ENCODE data around the gene LMBR1. TPM values are rescaled to one million over a fixed set of nuclear protein-coding genes. Genes with fewer than 3 reads are reported as not detected.

Gene LMBR1
- total and polyA plus RNA-seq, 2 of the 13 experiments (the other 11 are each of a cell fraction or from before 2014, with no cell fraction given): 20.9 to 39.6 TPM

DNA sequence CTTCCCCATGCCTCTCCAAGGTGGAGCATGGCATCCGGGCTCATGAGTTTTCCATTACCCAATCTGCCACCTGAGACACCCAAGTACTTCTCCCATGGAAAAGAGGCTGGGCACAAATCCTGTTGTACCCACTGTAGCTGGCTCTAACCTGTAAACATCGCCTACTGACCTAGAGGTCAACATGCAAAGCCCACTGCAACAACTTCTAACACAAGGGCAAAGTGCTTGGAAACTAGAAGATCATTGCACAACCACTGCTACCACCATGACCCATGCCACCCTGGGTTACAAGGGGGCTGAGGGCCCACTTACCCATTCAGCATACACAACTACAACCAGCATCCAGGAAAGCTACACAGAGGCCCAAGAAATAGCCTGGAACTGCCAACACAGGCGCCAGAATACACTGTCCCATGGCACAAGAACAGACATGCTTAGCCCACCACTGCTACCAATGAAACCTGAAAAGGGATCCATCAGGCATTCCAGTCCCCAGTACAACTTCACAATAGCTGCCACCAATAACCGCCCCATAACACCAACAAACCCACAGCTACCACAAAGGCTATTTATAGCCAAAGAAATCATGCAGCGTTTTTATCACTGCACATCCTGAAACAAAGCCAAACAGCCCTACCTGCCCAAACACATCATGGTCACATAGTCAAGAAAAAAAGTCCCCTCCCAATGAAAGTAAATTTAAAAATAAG lies 189.1 kb downstream of the LMBR1 start (continued):
- TF ChIP-seq, protein P1, sequence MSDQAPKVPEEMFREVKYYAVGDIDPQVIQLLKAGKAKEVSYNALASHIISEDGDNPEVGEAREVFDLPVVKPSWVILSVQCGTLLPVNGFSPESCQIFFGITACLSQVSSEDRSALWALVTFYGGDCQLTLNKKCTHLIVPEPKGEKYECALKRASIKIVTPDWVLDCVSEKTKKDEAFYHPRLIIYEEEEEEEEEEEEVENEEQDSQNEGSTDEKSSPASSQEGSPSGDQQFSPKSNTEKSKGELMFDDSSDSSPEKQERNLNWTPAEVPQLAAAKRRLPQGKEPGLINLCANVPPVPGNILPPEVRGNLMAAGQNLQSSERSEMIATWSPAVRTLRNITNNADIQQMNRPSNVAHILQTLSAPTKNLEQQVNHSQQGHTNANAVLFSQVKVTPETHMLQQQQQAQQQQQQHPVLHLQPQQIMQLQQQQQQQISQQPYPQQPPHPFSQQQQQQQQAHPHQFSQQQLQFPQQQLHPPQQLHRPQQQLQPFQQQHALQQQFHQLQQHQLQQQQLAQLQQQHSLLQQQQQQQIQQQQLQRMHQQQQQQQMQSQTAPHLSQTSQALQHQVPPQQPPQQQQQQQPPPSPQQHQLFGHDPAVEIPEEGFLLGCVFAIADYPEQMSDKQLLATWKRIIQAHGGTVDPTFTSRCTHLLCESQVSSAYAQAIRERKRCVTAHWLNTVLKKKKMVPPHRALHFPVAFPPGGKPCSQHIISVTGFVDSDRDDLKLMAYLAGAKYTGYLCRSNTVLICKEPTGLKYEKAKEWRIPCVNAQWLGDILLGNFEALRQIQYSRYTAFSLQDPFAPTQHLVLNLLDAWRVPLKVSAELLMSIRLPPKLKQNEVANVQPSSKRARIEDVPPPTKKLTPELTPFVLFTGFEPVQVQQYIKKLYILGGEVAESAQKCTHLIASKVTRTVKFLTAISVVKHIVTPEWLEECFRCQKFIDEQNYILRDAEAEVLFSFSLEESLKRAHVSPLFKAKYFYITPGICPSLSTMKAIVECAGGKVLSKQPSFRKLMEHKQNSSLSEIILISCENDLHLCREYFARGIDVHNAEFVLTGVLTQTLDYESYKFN (CRISPR knock-in tag; conservative IDR thresholded peaks at IDR 0.05): no peak
- no peak for TF ChIP-seq NFE2L2 (IDR thresholded peaks at IDR 0.05; ENCODE audit: low read length)
- no peak for TF ChIP-seq NONO (IDR thresholded peaks at IDR 0.05)
- no peak for TF ChIP-seq NONO (CRISPR knock-in tag; conservative IDR thresholded peaks at IDR 0.05)

GRCh38 chr7:156703209-156703608 lies 189.8 kb downstream of the LMBR1 start:
- FAIRE-seq (no peak), DNase-seq (ENCODE audit: low spot score) (no peak), ATAC-seq (no peak)
- Histone ChIP-seq H3K79me2 (ENCODE audit: insufficient read depth, low read length) (no peaks in the 10 kb centered on the region), H3K4me2 (ENCODE audit: low read depth, low read length) (no peak overlapping the region), H3K27me3 (ENCODE audit: control insufficient read depth in 1 of 2, insufficient read depth in 2 of 2, low read length in 2 of 2) (no peaks in the 10 kb centered on the region), H3K9me3 (ENCODE audit: low read length) (no peaks in the 10 kb centered on the region; the same call in 1 of the 2 replicates), H3K27ac (ENCODE audit: extremely low read length, insufficient read depth, low read length) (no peak overlapping the region), H3K9ac (ENCODE audit: insufficient read depth, low read depth, low read length) (no peak overlapping the region), H2AFZ (ENCODE audit: low read length) (no peak overlapping the region), H3K4me3 (replicated peaks in 1 of 3; ENCODE audit: insufficient read depth in 1 of 3, low read depth in 2 of 3, low read length in 3 of 3) (no peak overlapping the region), H3K4me1 (ENCODE audit: insufficient read depth, low read length) (peaks cover 8% of the 10 kb centered on the region), H3K36me3 (replicated peaks in 1 of 2; ENCODE audit: control insufficient read depth in 1 of 2, insufficient read depth in 2 of 2, low read length in 2 of 2) (no peaks in the 10 kb centered on the region), H4K20me1 (ENCODE audit: insufficient read depth, low read length) (no peaks in the 10 kb centered on the region)
- ChIA-PET CTCF (ENCODE audit: low intra/inter-chr PET ratio, low total read pairs) (no interaction called here), POLR2A (no interaction called here)
- 100% methylated on average over 1 of the region's 4 CpGs for WGBS (ENCODE audit: low lambda C conversion rate)
- no TSS peak for BruUV-seq (replicated peaks)
- intact Hi-C loops (cut with micrococcal nuclease; ENCODE audit: unreplicated experiment) (no loop called here), in situ Hi-C loops (cut with HindIII; ENCODE audit: extremely low pct_ligation_motif_present, low pct_unique_long_range_greater_than_20kb) (no loop called here)
- TF ChIP-seq, protein P2, sequence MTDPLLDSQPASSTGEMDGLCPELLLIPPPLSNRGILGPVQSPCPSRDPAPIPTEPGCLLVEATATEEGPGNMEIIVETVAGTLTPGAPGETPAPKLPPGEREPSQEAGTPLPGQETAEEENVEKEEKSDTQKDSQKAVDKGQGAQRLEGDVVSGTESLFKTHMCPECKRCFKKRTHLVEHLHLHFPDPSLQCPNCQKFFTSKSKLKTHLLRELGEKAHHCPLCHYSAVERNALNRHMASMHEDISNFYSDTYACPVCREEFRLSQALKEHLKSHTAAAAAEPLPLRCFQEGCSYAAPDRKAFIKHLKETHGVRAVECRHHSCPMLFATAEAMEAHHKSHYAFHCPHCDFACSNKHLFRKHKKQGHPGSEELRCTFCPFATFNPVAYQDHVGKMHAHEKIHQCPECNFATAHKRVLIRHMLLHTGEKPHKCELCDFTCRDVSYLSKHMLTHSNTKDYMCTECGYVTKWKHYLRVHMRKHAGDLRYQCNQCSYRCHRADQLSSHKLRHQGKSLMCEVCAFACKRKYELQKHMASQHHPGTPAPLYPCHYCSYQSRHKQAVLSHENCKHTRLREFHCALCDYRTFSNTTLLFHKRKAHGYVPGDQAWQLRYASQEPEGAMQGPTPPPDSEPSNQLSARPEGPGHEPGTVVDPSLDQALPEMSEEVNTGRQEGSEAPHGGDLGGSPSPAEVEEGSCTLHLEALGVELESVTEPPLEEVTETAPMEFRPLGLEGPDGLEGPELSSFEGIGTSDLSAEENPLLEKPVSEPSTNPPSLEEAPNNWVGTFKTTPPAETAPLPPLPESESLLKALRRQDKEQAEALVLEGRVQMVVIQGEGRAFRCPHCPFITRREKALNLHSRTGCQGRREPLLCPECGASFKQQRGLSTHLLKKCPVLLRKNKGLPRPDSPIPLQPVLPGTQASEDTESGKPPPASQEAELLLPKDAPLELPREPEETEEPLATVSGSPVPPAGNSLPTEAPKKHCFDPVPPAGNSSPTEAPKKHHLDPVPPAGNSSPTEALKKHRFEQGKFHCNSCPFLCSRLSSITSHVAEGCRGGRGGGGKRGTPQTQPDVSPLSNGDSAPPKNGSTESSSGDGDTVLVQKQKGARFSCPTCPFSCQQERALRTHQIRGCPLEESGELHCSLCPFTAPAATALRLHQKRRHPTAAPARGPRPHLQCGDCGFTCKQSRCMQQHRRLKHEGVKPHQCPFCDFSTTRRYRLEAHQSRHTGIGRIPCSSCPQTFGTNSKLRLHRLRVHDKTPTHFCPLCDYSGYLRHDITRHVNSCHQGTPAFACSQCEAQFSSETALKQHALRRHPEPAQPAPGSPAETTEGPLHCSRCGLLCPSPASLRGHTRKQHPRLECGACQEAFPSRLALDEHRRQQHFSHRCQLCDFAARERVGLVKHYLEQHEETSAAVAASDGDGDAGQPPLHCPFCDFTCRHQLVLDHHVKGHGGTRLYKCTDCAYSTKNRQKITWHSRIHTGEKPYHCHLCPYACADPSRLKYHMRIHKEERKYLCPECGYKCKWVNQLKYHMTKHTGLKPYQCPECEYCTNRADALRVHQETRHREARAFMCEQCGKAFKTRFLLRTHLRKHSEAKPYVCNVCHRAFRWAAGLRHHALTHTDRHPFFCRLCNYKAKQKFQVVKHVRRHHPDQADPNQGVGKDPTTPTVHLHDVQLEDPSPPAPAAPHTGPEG (CRISPR knock-in tag; IDR thresholded peaks at IDR 0.05): no peak
- TF ChIP-seq, protein P3, sequence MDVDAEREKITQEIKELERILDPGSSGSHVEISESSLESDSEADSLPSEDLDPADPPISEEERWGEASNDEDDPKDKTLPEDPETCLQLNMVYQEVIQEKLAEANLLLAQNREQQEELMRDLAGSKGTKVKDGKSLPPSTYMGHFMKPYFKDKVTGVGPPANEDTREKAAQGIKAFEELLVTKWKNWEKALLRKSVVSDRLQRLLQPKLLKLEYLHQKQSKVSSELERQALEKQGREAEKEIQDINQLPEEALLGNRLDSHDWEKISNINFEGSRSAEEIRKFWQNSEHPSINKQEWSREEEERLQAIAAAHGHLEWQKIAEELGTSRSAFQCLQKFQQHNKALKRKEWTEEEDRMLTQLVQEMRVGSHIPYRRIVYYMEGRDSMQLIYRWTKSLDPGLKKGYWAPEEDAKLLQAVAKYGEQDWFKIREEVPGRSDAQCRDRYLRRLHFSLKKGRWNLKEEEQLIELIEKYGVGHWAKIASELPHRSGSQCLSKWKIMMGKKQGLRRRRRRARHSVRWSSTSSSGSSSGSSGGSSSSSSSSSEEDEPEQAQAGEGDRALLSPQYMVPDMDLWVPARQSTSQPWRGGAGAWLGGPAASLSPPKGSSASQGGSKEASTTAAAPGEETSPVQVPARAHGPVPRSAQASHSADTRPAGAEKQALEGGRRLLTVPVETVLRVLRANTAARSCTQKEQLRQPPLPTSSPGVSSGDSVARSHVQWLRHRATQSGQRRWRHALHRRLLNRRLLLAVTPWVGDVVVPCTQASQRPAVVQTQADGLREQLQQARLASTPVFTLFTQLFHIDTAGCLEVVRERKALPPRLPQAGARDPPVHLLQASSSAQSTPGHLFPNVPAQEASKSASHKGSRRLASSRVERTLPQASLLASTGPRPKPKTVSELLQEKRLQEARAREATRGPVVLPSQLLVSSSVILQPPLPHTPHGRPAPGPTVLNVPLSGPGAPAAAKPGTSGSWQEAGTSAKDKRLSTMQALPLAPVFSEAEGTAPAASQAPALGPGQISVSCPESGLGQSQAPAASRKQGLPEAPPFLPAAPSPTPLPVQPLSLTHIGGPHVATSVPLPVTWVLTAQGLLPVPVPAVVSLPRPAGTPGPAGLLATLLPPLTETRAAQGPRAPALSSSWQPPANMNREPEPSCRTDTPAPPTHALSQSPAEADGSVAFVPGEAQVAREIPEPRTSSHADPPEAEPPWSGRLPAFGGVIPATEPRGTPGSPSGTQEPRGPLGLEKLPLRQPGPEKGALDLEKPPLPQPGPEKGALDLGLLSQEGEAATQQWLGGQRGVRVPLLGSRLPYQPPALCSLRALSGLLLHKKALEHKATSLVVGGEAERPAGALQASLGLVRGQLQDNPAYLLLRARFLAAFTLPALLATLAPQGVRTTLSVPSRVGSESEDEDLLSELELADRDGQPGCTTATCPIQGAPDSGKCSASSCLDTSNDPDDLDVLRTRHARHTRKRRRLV (CRISPR knock-in tag; IDR thresholded peaks at IDR 0.05): no peak
- TF ChIP-seq TP53 (CRISPR knock-in tag; conservative IDR thresholded peaks at IDR 0.05) (no peak), MED13 (CRISPR knock-in tag; IDR thresholded peaks at IDR 0.05) (no peak)

Data from HepG2 (cell line).